Suppressor macrophage treated with lipopolysaccharide for 1 hour (primary cell): ENCODE data around the gene FAM169A.
A peak's percentile ranks its signal among the peaks of the same experiment; 100 is the strongest.
"Not testable (repeated sequence)": the region's sequence is repeated elsewhere in the genome, so short reads cannot be mapped to it uniquely, and the experiment has no call there.

Experiments used
- DNase-seq, 3 donors: peaks; one replicate each; pipeline ENCODE4 v3.0.0-alpha.2; 2020 to 2022

FAM169A gene

GRCh38 chr5:74865804-74866595 lies at the start of gene FAM169A:
Gene FAM169A, minus strand, starts transcription at chr5:74866387. Its CDS starts 24,711 bp downstream, at chr5:74841676.
- peak; percentile 27 to 65 (median 34) for DNase-seq

GRCh38 chr5:74915488-74915887 lies 49.3 kb upstream of the FAM169A start:
- DNase-seq = no peak

GRCh38 chr5:74911421-74911820 lies 45.2 kb upstream of the FAM169A start:
- not testable (repeated sequence) for DNase-seq

GRCh38 chr5:74909888-74910287 lies 43.7 kb upstream of the FAM169A start:
- DNase-seq = not testable (repeated sequence)

GRCh38 chr5:74908237-74908636 lies 42.0 kb upstream of the FAM169A start:
- DNase-seq = not testable (repeated sequence)

GRCh38 chr5:74904713-74905112 lies 38.5 kb upstream of the FAM169A start:
- DNase-seq = not testable (repeated sequence)

- DNase-seq = peak in 2 of 3 donors; percentile 3 to 8
Measured at GRCh38 chr5:74903165-74903787, 37.1 kb upstream of the FAM169A start.

GRCh38 chr5:74897049-74897448 lies 30.9 kb upstream of the FAM169A start:
- DNase-seq = no peak

GRCh38 chr5:74895906-74896305 lies 29.7 kb upstream of the FAM169A start:
- no peak for DNase-seq

- DNase-seq = no peak
Measured at GRCh38 chr5:74894351-74894750, 28.2 kb upstream of the FAM169A start.

- no peak for DNase-seq
Measured at GRCh38 chr5:74892921-74893320, 26.7 kb upstream of the FAM169A start.

GRCh38 chr5:74889523-74890105 lies 23.4 kb upstream of the FAM169A start:
- DNase-seq = no peak

GRCh38 chr5:74888117-74888516 lies 21.9 kb upstream of the FAM169A start:
- peak; percentile 10 to 24 (median 18) for DNase-seq

- DNase-seq = no peak
Measured at GRCh38 chr5:74885170-74885569, 19.0 kb upstream of the FAM169A start.

- DNase-seq = not testable (repeated sequence)
Measured at GRCh38 chr5:74882379-74883134, 16.4 kb upstream of the FAM169A start.

GRCh38 chr5:74877624-74878304 lies 11.6 kb upstream of the FAM169A start:
- no peak for DNase-seq

- DNase-seq = no peak
Measured at GRCh38 chr5:74875994-74876791, 10.0 kb upstream of the FAM169A start.

GRCh38 chr5:74873525-74874249 lies 7.5 kb upstream of the FAM169A start:
- no peak for DNase-seq

- no peak for DNase-seq
Measured at GRCh38 chr5:74870299-74871067, 4.3 kb upstream of the FAM169A start.

GRCh38 chr5:74869414-74869813 lies 3.2 kb upstream of the FAM169A start:
- DNase-seq = not testable (repeated sequence)
